Gastrocnemius medialis (tissue), 4 donors: Measurements from ENCODE around the gene GRIK5. TPM values are rescaled to one million over a fixed set of nuclear protein-coding genes. Genes with fewer than 3 reads are reported as not detected.

ENCODE experiments used
- ATAC-seq, 2 donors: fragments of 150-250 bp; one replicate each; pipeline ENCODE4 v1.9.1; 2016
- DNase-seq, 2 donors: peaks; one replicate each; pipeline ENCODE4 v3.0.0-alpha.2; 2019
- H3K27ac ChIP-seq, 4 donors: fragments of 200-600 bp; sonication (generic); 1 replicate in 1 of 4; 2 replicates in 3 of 4; pipeline ENCODE4 v1.5.1; 2016 to 2018; ENCODE audit warnings: mild to moderate bottlenecking in 2 of 4, moderate library complexity in 1 of 4
- H3K27me3 ChIP-seq, 3 donors: fragments of 200-600 bp; sonication (generic) in 2 of 3; 1 replicate in 1 of 3; 2 replicates in 2 of 3; pipeline versions ENCODE4 v1.5.1 to v1.6.0; 2016 to 2019; ENCODE audit warnings: mild to moderate bottlenecking in 1 of 3, moderate library complexity in 1 of 3
- H3K36me3 ChIP-seq, 2 donors: fragments of 200-600 bp; sonication (generic) in 1 of 2; one replicate each; pipeline ENCODE4 v1.5.1; 2017 to 2018
- H3K4me1 ChIP-seq, 2 donors: fragments of 200-600 bp; sonication (generic) in 1 of 2; one replicate each; pipeline ENCODE4 v1.5.1; 2016 to 2017; ENCODE audit warnings: mild to moderate bottlenecking in 2 of 2
- H3K4me3 ChIP-seq, 4 donors: fragments of 200-600 bp; sonication (generic) in 3 of 4; 1 replicate in 1 of 4; 2 replicates in 3 of 4; pipeline ENCODE4 v1.5.1; 2016 to 2019; ENCODE audit warnings: mild to moderate bottlenecking in 2 of 4
- H3K9me3 ChIP-seq, 3 donors: fragments of 200-600 bp; sonication (generic) in 2 of 3; 1 replicate in 1 of 3; 2 replicates in 2 of 3; pipeline ENCODE4 v1.5.1; 2016 to 2019
- CTCF ChIP-seq, 5 experiments: fragments of 450-650 bp in 3 of 5; fragments of 200-600 bp in 2 of 5; sonication (generic) in 2 of 5; IDR thresholded peaks in 4 of 5; conservative IDR thresholded peaks in 1 of 5; 1 replicate in 4 of 5; 2 replicates in 1 of 5; pipeline ENCODE4 v1.5.1; 2016 to 2019; ENCODE audit warnings: antibody characterized with exemption in 5 of 5, mild to moderate bottlenecking in 3 of 5, moderate library complexity in 3 of 5
- POLR2A ChIP-seq, 2 donors: fragments of 450-650 bp; IDR thresholded peaks; one replicate each; pipeline ENCODE4 v1.6.1; 2017; ENCODE audit warnings: antibody characterized with exemption in 2 of 2, mild to moderate bottlenecking in 2 of 2, moderate library complexity in 2 of 2
- in situ Hi-C, 4 donors: fragments of 200-750 bp; cut with MboI; loops; one replicate each; pipeline versions ENCODE4 v1.15.0 to v1.8.0; 2017; ENCODE audit warnings: low sequenced_read_pairs in 4 of 4
- intact Hi-C: fragments of 100-400 bp; cut with DNase I; formaldehyde crosslinking; loops from one replicate; pipeline ENCODE4 v1.15.1; 2023; ENCODE audit warnings: low total_unique reads
- total RNA-seq, 4 donors: library from RNA; depleted of rRNA; stranded (reverse); fragments of >200 nt; gene quantifications; one replicate each; pipeline versions ENCODE4 v1.1.0 to v1.2.3, GENCODE V29; 2016

GRIK5 gene
- total RNA-seq, 4 donors from 2014 or later = 0.20 to 1.0 (median 0.62) TPM; not detected in 1

- in situ Hi-C loops = no loop called here
- intact Hi-C loops = no loop called here
- H3K4me3 ChIP-seq = no peak overlapping the region
- H3K36me3 ChIP-seq = no peaks in the 10 kb centered on the region
- H3K27me3 ChIP-seq = peaks cover 21 to 29% (median 27%) of the 10 kb centered on the region in 3 donors
- H3K27ac ChIP-seq = no peak overlapping the region
- no peaks in the 10 kb centered on the region for H3K9me3 ChIP-seq
- DNase-seq = no peak
- H3K4me1 ChIP-seq = peaks cover 0 to 2% of the 10 kb centered on the region in 2 donors
- no peak for ATAC-seq
- TF ChIP-seq CTCF (IDR thresholded peaks at IDR 0.05 in 4 of 5, conservative IDR thresholded peaks at IDR 0.05 in 1 of 5) (no peak), POLR2A (IDR thresholded peaks at IDR 0.05) (no peak)
Observed at GRCh38 chr19:42003506-42004294, 66.3 kb downstream of the GRIK5 start.

- ATAC-seq (no peak), DNase-seq (no peak)
- intact Hi-C loops = loop anchor here (2.0 kb wide), 1 partner anchor 35 kb away; no protein-coding TSS in a partner anchor
Observed at GRCh38 chr19:41999878-42000208, 70.2 kb downstream of the GRIK5 start.

GRCh38 chr19:41999071-41999877 lies 70.7 kb downstream of the GRIK5 start:
- peaks cover 54 to 68% (median 56%) of the 10 kb centered on the region in 3 donors for H3K27me3 ChIP-seq
- DNase-seq = no peak

More at GRCh38 chr19:41999878-42000208, 70.2 kb downstream of the GRIK5 start:
- H3K4me1 ChIP-seq = peaks cover 0 to 3% of the 10 kb centered on the region in 2 donors
- no peaks in the 10 kb centered on the region for H3K36me3 ChIP-seq
- peaks cover 52 to 62% (median 54%) of the 10 kb centered on the region in 3 donors for H3K27me3 ChIP-seq
- in situ Hi-C loops = no loop called here
- no peaks in the 10 kb centered on the region for H3K9me3 ChIP-seq
- H3K27ac ChIP-seq = no peak overlapping the region
- no peak overlapping the region for H3K4me3 ChIP-seq
- TF ChIP-seq CTCF (IDR thresholded peaks at IDR 0.05 in 4 of 5, conservative IDR thresholded peaks at IDR 0.05 in 1 of 5) = no peak
- no peak for TF ChIP-seq POLR2A (IDR thresholded peaks at IDR 0.05)

More at GRCh38 chr19:41999071-41999877, 70.7 kb downstream of the GRIK5 start:
- Histone ChIP-seq H3K27ac (no peak overlapping the region), H3K4me3 (no peak overlapping the region), H3K9me3 (no peaks in the 10 kb centered on the region), H3K36me3 (no peaks in the 10 kb centered on the region), H3K4me1 (peaks cover 0 to 3% of the 10 kb centered on the region in 2 donors)
- in situ Hi-C loops = no loop called here
- intact Hi-C loops = loop anchor here (2.0 kb wide), 1 partner anchor 36 kb away; no protein-coding TSS in a partner anchor
- ATAC-seq = no peak
- no peak for TF ChIP-seq POLR2A (IDR thresholded peaks at IDR 0.05)
- TF ChIP-seq CTCF (IDR thresholded peaks at IDR 0.05 in 4 of 5, conservative IDR thresholded peaks at IDR 0.05 in 1 of 5) = no peak
